Lower leg skin (tissue), 3 donors: ENCODE measurements around the gene FNDC3B.

ENCODE experiments used
- CTCF ChIP-seq, 3 donors: fragments of 450-650 bp; IDR thresholded peaks; one replicate each; pipeline ENCODE4 v1.5.1; 2016; ENCODE audit warnings: antibody characterized with exemption in 3 of 3, mild to moderate bottlenecking in 3 of 3, moderate library complexity in 2 of 3
- POLR2A ChIP-seq, 2 donors: fragments of 450-650 bp; IDR thresholded peaks; one replicate each; pipeline ENCODE4 v1.6.1; 2016 to 2017; ENCODE audit warnings: antibody characterized with exemption in 2 of 2, mild to moderate bottlenecking in 1 of 2, moderate library complexity in 1 of 2

GRCh38 chr3:172229462-172229861 is 190.1 kb downstream of the FNDC3B start:
- TF ChIP-seq CTCF (IDR thresholded peaks at IDR 0.05) = no peak
- no peak for TF ChIP-seq POLR2A (IDR thresholded peaks at IDR 0.05)
